Measurements from ENCODE around the gene SRP68. TPM values are rescaled to one million over a fixed set of nuclear protein-coding genes. Genes with fewer than 3 reads are reported as not detected.

SRP68 gene
- total and polyA plus RNA-seq, 9 of the 15 experiments (the other 6 are each of a cell fraction or from before 2014, with no cell fraction given) = 29.4 to 92.6 (median 36.2) TPM

DNA sequence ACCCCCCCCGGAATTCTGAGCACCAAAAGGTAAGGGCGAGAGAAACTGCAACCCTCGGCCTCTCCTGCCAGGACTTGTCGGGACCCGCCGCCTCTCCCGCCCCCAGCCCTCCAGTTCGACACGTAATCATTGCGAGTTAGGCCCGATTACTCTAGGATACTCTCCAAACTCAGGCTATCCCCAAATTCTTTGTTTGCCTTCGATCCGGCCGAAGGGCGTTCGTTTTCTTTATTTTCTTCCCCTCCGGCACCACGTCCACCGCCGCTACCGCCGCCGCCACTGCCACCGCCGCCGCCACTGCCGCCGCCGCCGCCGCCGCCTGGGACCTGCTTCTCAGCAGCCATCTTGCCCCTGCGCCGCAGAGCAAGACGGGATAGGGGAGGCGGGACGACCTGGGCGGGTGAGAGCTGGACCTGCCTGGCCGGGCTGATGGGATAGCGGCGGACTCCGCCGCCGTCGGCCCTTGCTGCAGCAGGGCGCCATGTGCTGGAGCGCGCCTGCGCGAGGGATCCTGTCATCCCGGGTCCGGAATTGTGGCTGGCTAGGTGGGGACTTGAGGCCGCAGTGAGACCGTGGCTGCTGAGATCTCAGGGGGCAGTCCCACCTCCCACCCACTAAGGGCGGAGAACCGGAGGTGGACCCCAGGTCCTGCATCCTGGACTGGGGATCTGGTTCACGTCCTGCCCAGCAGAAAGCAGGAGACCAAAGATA, at the start of gene SRP68 (continued):
- TF ChIP-seq, protein P1, sequence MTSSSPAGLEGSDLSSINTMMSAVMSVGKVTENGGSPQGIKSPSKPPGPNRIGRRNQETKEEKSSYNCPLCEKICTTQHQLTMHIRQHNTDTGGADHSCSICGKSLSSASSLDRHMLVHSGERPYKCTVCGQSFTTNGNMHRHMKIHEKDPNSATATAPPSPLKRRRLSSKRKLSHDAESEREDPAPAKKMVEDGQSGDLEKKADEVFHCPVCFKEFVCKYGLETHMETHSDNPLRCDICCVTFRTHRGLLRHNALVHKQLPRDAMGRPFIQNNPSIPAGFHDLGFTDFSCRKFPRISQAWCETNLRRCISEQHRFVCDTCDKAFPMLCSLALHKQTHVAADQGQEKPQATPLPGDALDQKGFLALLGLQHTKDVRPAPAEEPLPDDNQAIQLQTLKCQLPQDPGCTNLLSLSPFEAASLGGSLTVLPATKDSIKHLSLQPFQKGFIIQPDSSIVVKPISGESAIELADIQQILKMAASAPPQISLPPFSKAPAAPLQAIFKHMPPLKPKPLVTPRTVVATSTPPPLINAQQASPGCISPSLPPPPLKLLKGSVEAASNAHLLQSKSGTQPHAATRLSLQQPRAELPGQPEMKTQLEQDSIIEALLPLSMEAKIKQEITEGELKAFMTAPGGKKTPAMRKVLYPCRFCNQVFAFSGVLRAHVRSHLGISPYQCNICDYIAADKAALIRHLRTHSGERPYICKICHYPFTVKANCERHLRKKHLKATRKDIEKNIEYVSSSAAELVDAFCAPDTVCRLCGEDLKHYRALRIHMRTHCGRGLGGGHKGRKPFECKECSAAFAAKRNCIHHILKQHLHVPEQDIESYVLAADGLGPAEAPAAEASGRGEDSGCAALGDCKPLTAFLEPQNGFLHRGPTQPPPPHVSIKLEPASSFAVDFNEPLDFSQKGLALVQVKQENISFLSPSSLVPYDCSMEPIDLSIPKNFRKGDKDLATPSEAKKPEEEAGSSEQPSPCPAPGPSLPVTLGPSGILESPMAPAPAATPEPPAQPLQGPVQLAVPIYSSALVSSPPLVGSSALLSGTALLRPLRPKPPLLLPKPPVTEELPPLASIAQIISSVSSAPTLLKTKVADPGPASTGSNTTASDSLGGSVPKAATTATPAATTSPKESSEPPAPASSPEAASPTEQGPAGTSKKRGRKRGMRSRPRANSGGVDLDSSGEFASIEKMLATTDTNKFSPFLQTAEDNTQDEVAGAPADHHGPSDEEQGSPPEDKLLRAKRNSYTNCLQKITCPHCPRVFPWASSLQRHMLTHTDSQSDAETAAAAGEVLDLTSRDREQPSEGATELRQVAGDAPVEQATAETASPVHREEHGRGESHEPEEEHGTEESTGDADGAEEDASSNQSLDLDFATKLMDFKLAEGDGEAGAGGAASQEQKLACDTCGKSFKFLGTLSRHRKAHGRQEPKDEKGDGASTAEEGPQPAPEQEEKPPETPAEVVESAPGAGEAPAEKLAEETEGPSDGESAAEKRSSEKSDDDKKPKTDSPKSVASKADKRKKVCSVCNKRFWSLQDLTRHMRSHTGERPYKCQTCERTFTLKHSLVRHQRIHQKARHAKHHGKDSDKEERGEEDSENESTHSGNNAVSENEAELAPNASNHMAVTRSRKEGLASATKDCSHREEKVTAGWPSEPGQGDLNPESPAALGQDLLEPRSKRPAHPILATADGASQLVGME (CRISPR knock-in tag; IDR thresholded peaks at IDR 0.05) = peak; percentile 70; the same call in 1 of the 2 replicates
- no peak for TF ChIP-seq U2AF2 (optimal IDR thresholded peaks at IDR 0.05; ENCODE audit: low read depth, low read length)
- TF ChIP-seq ERF (CRISPR knock-in tag; IDR thresholded peaks at IDR 0.05) = 0 out of 2 replicates have a peak, but pooled peaks have one; percentile 30
- TF ChIP-seq, protein P2, sequence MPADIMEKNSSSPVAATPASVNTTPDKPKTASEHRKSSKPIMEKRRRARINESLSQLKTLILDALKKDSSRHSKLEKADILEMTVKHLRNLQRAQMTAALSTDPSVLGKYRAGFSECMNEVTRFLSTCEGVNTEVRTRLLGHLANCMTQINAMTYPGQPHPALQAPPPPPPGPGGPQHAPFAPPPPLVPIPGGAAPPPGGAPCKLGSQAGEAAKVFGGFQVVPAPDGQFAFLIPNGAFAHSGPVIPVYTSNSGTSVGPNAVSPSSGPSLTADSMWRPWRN (IDR thresholded peaks at IDR 0.05; ENCODE audit: low read depth) = no peak
- TF ChIP-seq, protein P3, sequence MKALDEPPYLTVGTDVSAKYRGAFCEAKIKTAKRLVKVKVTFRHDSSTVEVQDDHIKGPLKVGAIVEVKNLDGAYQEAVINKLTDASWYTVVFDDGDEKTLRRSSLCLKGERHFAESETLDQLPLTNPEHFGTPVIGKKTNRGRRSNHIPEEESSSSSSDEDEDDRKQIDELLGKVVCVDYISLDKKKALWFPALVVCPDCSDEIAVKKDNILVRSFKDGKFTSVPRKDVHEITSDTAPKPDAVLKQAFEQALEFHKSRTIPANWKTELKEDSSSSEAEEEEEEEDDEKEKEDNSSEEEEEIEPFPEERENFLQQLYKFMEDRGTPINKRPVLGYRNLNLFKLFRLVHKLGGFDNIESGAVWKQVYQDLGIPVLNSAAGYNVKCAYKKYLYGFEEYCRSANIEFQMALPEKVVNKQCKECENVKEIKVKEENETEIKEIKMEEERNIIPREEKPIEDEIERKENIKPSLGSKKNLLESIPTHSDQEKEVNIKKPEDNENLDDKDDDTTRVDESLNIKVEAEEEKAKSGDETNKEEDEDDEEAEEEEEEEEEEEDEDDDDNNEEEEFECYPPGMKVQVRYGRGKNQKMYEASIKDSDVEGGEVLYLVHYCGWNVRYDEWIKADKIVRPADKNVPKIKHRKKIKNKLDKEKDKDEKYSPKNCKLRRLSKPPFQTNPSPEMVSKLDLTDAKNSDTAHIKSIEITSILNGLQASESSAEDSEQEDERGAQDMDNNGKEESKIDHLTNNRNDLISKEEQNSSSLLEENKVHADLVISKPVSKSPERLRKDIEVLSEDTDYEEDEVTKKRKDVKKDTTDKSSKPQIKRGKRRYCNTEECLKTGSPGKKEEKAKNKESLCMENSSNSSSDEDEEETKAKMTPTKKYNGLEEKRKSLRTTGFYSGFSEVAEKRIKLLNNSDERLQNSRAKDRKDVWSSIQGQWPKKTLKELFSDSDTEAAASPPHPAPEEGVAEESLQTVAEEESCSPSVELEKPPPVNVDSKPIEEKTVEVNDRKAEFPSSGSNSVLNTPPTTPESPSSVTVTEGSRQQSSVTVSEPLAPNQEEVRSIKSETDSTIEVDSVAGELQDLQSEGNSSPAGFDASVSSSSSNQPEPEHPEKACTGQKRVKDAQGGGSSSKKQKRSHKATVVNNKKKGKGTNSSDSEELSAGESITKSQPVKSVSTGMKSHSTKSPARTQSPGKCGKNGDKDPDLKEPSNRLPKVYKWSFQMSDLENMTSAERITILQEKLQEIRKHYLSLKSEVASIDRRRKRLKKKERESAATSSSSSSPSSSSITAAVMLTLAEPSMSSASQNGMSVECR (CRISPR knock-in tag; IDR thresholded peaks at IDR 0.05) = peak; percentile 89
- TF ChIP-seq ZNF263 (CRISPR knock-in tag; IDR thresholded peaks at IDR 0.05; ENCODE audit: borderline replicate concordance) = 0 out of 2 replicates have a peak, but pooled peaks have one; percentile 38
- TF ChIP-seq, protein P4, sequence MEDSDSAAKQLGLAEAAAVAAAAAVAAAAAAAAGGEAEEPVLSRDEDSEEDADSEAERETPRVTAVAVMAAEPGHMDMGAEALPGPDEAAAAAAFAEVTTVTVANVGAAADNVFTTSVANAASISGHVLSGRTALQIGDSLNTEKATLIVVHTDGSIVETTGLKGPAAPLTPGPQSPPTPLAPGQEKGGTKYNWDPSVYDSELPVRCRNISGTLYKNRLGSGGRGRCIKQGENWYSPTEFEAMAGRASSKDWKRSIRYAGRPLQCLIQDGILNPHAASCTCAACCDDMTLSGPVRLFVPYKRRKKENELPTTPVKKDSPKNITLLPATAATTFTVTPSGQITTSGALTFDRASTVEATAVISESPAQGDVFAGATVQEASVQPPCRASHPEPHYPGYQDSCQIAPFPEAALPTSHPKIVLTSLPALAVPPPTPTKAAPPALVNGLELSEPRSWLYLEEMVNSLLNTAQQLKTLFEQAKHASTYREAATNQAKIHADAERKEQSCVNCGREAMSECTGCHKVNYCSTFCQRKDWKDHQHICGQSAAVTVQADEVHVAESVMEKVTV (CRISPR knock-in tag; IDR thresholded peaks at IDR 0.05) = no peak
- peak; percentile 41 for TF ChIP-seq SAP30 (IDR thresholded peaks at IDR 0.05; ENCODE audit: borderline replicate concordance, insufficient read depth, low read depth, low read length, poor library complexity, severe bottlenecking)
- peak; percentile 78 for TF ChIP-seq TAF9B (IDR thresholded peaks at IDR 0.05; ENCODE audit: partially characterized antibody)
- TF ChIP-seq, protein P5, sequence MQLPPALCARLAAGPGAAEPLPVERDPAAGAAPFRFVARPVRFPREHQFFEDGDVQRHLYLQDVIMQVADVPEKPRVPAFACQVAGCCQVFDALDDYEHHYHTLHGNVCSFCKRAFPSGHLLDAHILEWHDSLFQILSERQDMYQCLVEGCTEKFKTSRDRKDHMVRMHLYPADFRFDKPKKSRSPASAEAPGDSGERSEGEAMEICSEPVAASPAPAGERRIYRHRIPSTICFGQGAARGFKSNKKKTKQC (CRISPR knock-in tag; IDR thresholded peaks at IDR 0.05) = peak; percentile 71; the same call in 1 of the 2 replicates
- TF ChIP-seq SP2 (IDR thresholded peaks at IDR 0.05; ENCODE audit: extremely low read depth, low read depth, low read length, poor library complexity, severe bottlenecking) = peak; percentile 76
- TF ChIP-seq MTA3 (IDR thresholded peaks at IDR 0.05; ENCODE audit: borderline replicate concordance) = peak; percentile 74; the same call in 1 of the 2 replicates
